Breast epithelium (tissue), 4 donors: ENCODE measurements around the gene SNRPB. TPM values are rescaled to one million over a fixed set of nuclear protein-coding genes. Genes with fewer than 3 reads are reported as not detected.

Experiments used
- DNase-seq, 2 donors: peaks; one replicate each; pipeline ENCODE4 v3.0.0-alpha.2; 2019; ENCODE audit warnings: low spot score in 2 of 2
- H3K27ac ChIP-seq, 2 donors: fragments of 200-600 bp; sonication (generic) in 1 of 2; one replicate each; pipeline ENCODE4 v1.5.1; 2016 to 2019; ENCODE audit warnings: mild to moderate bottlenecking in 1 of 2
- H3K27me3 ChIP-seq, 2 donors: fragments of 200-600 bp; sonication (generic) in 1 of 2; one replicate each; pipeline versions ENCODE4 v1.5.1 to v1.6.0; 2017 to 2019; ENCODE audit warnings: control low read depth in 1 of 2, mild to moderate bottlenecking in 1 of 2
- H3K36me3 ChIP-seq: fragments of 200-600 bp; one replicate; pipeline ENCODE4 v1.5.1; 2019
- H3K4me1 ChIP-seq, 2 donors: fragments of 200-600 bp; sonication (generic); one replicate each; pipeline ENCODE4 v1.5.1; 2016 to 2019; ENCODE audit warnings: control low read depth in 1 of 2
- H3K4me3 ChIP-seq, 3 donors: fragments of 200-600 bp; sonication (generic); 1 replicate in 2 of 3; 2 replicates in 1 of 3; pipeline ENCODE4 v1.5.1; 2016 to 2019; ENCODE audit warnings: mild to moderate bottlenecking in 3 of 3, moderate library complexity in 2 of 3
- H3K9me3 ChIP-seq, 2 donors: fragments of 200-600 bp; sonication (generic) in 1 of 2; one replicate each; pipeline ENCODE4 v1.5.1; 2016 to 2019; ENCODE audit warnings: control low read depth in 1 of 2
- CTCF ChIP-seq, 3 donors: fragments of 450-650 bp; IDR thresholded peaks; one replicate each; pipeline ENCODE4 v1.5.1; 2016 to 2017; ENCODE audit warnings: antibody characterized with exemption in 3 of 3, mild to moderate bottlenecking in 3 of 3, moderate library complexity in 3 of 3
- POLR2A ChIP-seq: fragments of 450-650 bp; IDR thresholded peaks from one replicate; pipeline ENCODE4 v1.6.1; 2016; ENCODE audit warnings: antibody characterized with exemption, mild to moderate bottlenecking, moderate library complexity
- POLR2AphosphoS5 ChIP-seq, 3 donors: sonication (generic); formaldehyde crosslinking; IDR thresholded peaks; one replicate each; pipeline ENCODE4 v1.6.1; 2017; ENCODE audit warnings: antibody characterized with exemption in 3 of 3
- intact Hi-C: fragments of 100-400 bp; cut with DNase I; formaldehyde crosslinking; loops from one replicate; pipeline ENCODE4 v1.15.1; 2023; ENCODE audit warnings: low total_unique reads
- total RNA-seq, 3 donors: library from RNA; depleted of rRNA; stranded (reverse); fragments of >200 nt; gene quantifications; one replicate each; pipeline ENCODE4 v1.1.0, GENCODE V29; 2016

The SNRPB gene
- total RNA-seq, 3 donors from 2014 or later, result 124 to 207 (median 179) TPM

GRCh38 chr20:2480381-2480780 lies 9.8 kb upstream of the SNRPB start:
- TF ChIP-seq POLR2AphosphoS5 (IDR thresholded peaks at IDR 0.05) (no peak), CTCF (IDR thresholded peaks at IDR 0.05) (no peak), POLR2A (no peak)
- Histone ChIP-seq H3K9me3 (no peaks in the 10 kb centered on the region), H3K36me3 (peaks cover 13% of the 10 kb centered on the region), H3K4me1 (no peaks in the 10 kb centered on the region), H3K27ac (no peak overlapping the region), H3K27me3 (no peaks in the 10 kb centered on the region), H3K4me3 (no peak overlapping the region)
- intact Hi-C loops, result no loop called here
- no peak for DNase-seq

GRCh38 chr20:2476742-2477615 lies 6.4 kb upstream of the SNRPB start:
- Histone ChIP-seq H3K4me3 (no peak overlapping the region), H3K27me3 (no peaks in the 10 kb centered on the region)
- DNase-seq, result no peak

GRCh38 chr20:2475850-2476741 lies 5.5 kb upstream of the SNRPB start:
- Histone ChIP-seq H3K4me1 (no peaks in the 10 kb centered on the region), H3K27me3 (no peaks in the 10 kb centered on the region), H3K9me3 (no peaks in the 10 kb centered on the region), H3K4me3 (no peak overlapping the region), H3K27ac (peak overlapping the region in 1 of 2 donors; percentile 15), H3K36me3 (no peaks in the 10 kb centered on the region)
- DNase-seq, result peak in 1 of 2 donors; percentile 59
- TF ChIP-seq POLR2A (no peak), CTCF (IDR thresholded peaks at IDR 0.05) (no peak), POLR2AphosphoS5 (IDR thresholded peaks at IDR 0.05) (no peak)
- intact Hi-C loops, result no loop called here

More at GRCh38 chr20:2476742-2477615, 6.4 kb upstream of the SNRPB start:
- TF ChIP-seq CTCF (IDR thresholded peaks at IDR 0.05) (no peak), POLR2AphosphoS5 (IDR thresholded peaks at IDR 0.05) (no peak), POLR2A (no peak)
- no peak overlapping the region for H3K27ac ChIP-seq
- intact Hi-C loops, result no loop called here
- no peaks in the 10 kb centered on the region for H3K4me1 ChIP-seq
- H3K36me3 ChIP-seq, result no peaks in the 10 kb centered on the region
- H3K9me3 ChIP-seq, result no peaks in the 10 kb centered on the region

GRCh38 chr20:2473516-2473915 lies 2.9 kb upstream of the SNRPB start:
- no peak overlapping the region for H3K27ac ChIP-seq
- intact Hi-C loops, result no loop called here
- H3K9me3 ChIP-seq, result no peaks in the 10 kb centered on the region
- H3K36me3 ChIP-seq, result no peaks in the 10 kb centered on the region
- DNase-seq, result no peak
- no peaks in the 10 kb centered on the region for H3K4me1 ChIP-seq
- TF ChIP-seq CTCF (IDR thresholded peaks at IDR 0.05) (no peak), POLR2A (no peak), POLR2AphosphoS5 (IDR thresholded peaks at IDR 0.05) (no peak)
- H3K4me3 ChIP-seq, result no peak overlapping the region
- no peaks in the 10 kb centered on the region for H3K27me3 ChIP-seq
